NCI-H526 treated with DMSO at 0.1 percent for 48 hours (cell line): ENCODE data around the gene KIAA1671.

Source experiments
- DNase-seq: peaks from one replicate; lab custom pipeline; 2025; lab: John Stamatoyannopoulos, UW

KIAA1671 gene

DNA sequence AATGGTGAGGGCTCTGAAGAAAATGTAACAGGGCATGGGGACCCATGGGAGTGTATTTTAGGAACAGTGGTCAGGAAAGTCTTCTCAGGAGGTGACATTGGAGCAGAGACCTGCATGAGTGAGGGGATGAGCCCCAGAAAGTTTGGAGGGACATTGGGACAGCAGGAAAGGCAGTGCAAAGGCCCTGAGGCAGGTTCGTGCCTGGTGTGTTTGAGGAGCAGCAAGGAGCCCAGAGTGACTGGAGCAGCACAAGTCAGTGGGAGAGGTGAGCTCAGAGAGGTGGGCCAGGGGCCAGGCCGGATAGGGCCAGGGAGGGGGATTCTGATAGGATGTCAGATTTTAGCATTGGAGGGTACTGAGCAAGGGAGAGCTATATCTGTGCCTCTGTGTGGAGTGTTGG is 167.1 kb downstream of the KIAA1671 start:
- DNase-seq = no peak

DNA sequence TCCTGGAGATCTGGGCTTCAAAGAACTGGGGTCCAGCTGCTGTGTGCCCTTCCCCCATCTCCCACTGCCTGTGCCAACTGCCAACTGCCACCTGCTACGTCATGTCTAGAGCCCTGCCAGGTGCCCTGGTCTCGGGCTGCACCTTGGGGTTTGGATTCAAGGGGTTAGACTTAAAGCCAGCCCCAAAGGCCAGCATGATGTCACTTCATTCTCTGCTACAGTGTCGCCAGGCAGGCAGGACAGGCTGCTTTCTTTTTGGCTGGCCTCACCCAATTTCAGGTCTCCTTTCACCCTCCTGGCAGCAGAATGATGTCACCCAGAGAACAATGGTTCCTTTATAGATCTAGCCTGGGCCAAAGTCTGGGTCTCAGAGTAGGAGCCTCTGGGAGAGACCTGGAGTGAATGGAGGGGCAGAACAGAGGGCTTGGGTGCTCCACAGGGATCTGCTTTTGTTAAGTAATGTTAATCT is 167.6 kb downstream of the KIAA1671 start:
- peak; percentile 17 for DNase-seq

DNA sequence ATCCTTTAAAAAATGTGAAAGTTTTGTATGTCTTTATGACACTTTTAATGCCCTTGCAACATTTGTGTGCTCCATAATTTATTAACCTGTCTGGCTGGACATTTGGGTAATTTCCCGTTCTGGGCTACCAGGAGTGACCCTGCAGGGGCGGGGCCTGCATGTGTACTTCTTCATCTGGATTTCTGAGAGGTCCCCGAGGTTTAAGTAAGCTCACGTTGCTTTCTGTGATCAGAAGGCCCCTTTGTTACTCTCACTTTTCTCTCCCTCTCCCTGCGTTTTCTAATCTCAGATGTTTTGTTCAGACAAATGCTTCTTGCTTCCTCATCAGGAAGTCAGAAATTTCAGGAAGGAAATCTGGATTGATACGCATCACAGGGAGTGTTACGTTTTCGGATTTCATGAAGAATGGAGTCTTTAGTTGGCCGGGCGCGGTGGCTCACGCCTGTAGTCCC is 168.3 kb downstream of the KIAA1671 start:
- no peak for DNase-seq

GRCh38 chr22:25122136-25122764 is 169.7 kb downstream of the KIAA1671 start:
- no peak for DNase-seq

DNA sequence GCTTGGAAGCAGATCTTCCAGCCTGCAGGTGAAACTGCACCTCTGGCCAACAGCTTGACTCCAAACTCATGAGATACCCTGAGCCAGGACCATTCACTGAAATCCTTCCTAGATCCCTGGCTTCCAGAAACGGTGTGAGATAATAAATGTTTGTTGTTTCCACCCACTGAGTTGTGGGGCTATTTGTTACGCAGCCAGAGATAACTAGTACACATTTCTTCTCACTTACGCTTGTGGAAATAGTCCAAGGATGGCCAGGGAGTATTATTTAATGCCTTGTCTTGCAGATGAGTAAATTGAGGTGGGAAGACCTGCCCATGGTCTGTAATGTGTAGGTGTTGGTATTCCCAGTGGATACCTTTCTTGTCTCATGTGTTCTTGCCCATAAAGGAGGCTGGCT is 171.2 kb downstream of the KIAA1671 start:
- DNase-seq = no peak

DNA sequence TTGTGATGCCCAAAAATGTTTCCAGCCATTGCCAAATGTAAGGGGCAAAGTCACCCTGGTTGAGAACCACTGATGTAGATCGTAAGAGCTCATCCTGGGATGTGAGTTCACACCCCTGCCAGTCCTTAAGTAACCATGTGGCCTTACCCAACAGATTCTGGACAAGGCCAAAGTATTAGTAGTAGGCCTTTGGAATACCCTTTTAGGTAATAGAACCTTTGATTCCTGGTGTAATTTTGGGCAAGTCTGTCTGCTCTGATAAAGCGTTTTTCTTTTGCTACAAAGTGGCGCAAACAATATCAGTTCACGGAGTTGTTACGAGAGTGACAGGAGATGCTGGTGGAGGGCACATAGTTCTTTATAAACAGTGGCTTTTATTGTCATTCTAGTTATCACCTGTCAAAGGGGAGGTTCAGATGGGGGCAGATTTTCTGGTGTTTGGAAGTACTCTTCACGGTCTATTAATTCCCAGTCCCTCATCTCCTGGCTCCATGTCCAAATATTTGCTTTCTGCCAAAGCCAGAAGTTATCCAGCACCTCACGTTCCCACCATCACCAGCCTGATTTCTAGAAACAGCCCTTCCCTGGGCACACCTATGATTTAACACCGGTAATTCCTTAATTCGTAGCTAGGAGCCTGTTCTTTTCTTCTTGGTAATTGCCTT is 173.3 kb downstream of the KIAA1671 start:
- peak; percentile 31 for DNase-seq

DNA sequence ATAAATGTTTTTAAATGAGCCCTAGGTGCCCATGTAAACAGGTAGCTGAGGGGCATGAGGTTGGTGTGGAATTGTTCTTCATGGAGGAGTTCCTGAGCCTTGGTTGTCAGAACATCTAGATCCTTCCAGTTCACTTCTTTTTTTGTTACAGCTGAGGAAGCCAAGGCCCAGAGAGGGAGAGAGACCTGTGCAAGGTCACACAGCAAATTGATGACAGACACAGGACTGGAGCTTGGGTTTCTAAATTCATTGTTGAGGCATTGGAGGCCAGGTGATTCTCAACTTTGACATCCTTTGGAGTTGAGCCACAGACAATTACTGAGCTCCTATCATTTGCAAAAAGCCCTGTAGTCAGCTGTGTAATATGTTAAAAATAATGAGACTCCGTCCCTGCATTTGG is 174.0 kb downstream of the KIAA1671 start:
- no peak for DNase-seq

DNA sequence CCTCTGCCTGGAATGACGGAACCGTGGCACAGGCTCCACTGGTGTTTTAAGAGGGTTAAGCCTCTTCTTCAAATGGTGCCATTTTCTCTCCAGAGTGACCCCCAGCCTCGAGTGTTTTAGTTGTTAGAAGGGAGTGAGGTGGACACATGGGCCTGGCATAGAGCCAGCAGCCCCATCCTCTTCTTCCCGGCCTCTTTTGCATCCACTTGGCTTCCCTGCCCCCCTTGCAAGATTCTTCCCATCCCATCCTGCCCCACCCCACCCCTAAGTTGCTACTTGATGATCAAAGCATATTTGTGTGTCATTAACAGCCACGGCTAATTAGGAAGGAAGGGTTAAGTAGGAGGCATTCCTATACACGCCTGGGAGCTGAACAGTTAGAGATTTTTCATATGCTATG is 174.8 kb downstream of the KIAA1671 start:
- no peak for DNase-seq

DNA sequence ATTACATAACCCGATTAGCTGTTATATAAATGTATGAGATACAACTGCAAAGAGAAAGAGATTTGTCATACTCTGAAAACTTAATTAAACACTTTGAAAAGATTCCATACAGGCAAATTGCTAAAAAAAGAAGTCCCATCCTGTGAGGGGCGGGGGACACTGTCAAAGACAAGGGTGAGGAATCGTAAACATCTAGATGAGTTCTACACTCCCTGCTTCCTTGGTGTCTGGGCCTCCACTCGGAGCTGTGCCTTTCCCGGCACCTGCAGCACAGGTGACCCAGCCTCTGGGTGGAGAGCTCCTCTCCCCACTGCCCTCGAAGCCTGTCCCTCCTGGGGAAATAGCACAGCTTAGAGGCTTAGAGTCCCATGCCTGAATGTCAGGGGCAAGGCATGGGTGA is 177.9 kb downstream of the KIAA1671 start:
- DNase-seq = no peak

GRCh38 chr22:25131198-25131887 is 178.8 kb downstream of the KIAA1671 start:
- DNase-seq = no peak

- peak; percentile 11 for DNase-seq
These were observed 181.5 kb downstream of the KIAA1671 start for GRCh38 chr22:25134028-25134427.

DNA sequence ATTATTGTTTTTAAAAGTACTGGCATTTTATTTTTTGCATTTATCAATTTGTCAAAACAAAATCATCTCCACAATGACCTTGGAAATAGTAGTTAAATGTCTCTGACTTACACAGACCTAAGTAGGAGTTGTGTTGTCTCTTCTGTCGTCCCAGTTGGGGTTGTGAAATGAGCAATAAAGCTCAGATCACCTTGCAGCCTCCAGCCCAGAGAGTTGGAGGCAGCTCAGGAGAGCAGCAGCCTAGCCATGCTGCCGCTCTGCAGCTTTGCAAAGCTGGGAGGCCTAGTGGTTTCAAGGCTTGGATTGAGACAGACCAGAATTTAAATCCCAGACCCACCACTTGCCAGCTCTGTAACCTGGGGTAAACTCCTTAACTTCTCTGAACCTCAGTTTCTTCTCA is 181.9 kb downstream of the KIAA1671 start:
- no peak for DNase-seq

GRCh38 chr22:25136953-25137576 is 184.5 kb downstream of the KIAA1671 start:
- no peak for DNase-seq

GRCh38 chr22:25137577-25138525 is 185.3 kb downstream of the KIAA1671 start:
- DNase-seq = peak; percentile 8

- DNase-seq = no peak
These were observed 186.5 kb downstream of the KIAA1671 start for GRCh38 chr22:25139062-25139461.

DNA sequence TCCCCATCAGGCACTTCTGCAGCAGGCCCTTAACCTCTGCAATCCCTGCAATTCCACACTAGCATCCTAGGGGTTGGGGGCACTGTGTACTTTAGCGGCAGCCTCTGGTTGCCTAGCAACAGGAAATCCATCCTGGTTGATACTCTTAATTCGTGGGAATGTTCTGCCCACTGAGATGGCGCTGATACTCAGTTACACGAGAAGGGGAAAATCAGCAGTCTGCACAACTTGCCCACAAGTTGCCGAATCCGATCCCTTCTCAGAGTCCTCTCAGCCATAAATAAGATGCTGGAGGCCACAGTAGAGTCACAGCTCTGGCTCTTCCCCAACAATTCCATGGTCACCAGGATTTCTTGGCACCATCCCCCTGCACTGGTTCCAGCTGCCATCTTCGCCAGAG is 189.6 kb downstream of the KIAA1671 start:
- no peak for DNase-seq

DNA sequence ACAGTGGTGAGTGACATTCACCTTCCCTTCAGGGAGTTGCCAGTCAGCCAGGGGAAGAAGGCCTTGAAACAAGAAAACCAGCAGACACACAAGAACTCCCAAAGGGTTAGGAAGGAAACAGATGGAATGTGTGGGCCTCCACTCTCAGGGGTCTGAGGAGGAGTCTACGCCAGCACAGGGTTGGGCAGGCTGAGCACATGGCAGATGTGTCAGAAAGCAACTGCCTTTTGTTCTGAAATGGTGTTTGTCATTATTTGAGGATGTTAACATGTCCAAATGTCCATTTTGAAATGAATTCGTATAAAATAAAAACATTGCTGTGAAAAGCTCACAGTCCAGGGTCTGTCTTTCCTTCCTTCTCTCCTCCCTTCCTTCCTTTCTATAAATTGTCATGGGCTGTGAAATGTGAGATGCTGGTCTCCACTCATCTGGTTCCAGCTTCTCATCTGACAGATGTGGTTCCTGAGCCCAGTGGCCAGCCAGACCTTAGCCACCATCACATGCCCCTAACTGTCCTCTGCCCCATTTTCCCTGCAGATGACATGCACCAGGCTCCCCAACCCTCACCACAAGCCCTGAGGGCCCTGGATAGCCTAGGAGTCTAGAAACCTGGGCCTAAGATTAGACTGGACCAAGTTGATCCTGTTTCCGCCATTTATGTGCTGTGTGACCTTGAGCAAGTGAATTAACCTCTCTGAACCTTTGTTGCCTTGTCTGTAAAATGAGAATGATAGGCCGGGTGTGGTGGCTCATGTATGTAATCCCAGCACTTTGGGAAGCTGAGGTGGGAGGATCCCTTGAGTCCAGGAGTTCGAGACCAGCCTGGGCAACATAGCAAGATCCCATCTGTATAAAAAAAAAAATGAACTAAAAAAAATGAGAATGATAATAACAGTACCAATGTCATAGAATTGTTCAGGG is 190.9 kb downstream of the KIAA1671 start:
- no peak for DNase-seq

DNA sequence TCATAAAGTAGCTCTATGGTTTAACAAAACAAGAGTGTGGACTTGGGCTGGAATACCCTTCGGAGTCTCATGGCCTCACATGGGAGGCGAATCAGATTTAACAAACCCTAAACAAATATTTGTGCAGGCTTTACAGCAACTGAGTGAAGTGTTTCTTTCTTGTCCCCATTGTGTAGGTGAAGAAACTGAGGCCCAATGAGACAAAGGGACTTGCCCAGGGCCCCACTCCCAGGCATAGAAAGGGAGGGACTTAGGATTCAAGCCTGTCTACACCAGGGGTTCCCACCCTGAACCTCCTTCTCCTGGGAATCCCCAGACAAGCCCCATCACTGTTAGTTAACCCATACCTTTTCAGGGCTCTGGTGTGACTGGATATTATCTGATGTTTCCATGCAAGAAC is 192.0 kb downstream of the KIAA1671 start:
- DNase-seq = no peak

DNA sequence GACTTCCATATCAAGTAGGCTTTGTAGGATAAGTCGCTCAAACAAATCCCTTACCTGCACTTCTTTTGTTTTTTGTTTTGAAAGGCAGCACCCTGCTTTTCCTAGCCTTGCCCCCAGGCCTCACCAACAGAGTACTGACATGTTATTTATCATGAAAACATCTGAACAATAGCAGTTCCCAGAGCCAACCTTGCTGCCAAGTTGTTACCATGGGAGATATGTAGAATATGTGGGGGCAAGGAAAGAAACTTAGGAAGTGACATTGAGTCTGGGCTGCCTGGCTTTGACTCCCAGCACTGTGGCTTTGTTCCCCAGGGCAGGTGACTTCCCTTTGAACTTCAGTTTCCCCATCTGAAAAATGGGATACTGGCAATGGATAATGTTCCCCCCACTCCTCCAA is 193.8 kb downstream of the KIAA1671 start:
- no peak for DNase-seq

- no peak for DNase-seq
These were observed 194.6 kb downstream of the KIAA1671 start for GRCh38 chr22:25146906-25147641.
